Large intestine (tissue), 3 donors: Measurements from ENCODE around the gene GPR15LG. TPM values are rescaled to one million over a fixed set of nuclear protein-coding genes. Genes with fewer than 3 reads are reported as not detected.
"Not testable (repeated sequence)": the region's sequence is repeated elsewhere in the genome, so short reads cannot be mapped to it uniquely, and the experiment has no call there.

Experiments used
- DNase-seq, 2 donors: peaks; one replicate each; pipeline versions ENCODE4 v3.0.0 to v3.0.0-alpha.2; 2013
- H3K27ac ChIP-seq: one replicate; pipeline ENCODE4 v1.5.1; 2013; ENCODE audit warnings: low read length
- H3K27me3 ChIP-seq: 2 replicates; pipeline ENCODE4 v1.6.1; 2013; ENCODE audit warnings: low read length; ENCODE audit not compliant: control insufficient read depth, insufficient read depth
- H3K36me3 ChIP-seq: 2 replicates; pipeline ENCODE4 v1.6.1; 2013; ENCODE audit warnings: low read length; ENCODE audit not compliant: control insufficient read depth, insufficient read depth
- H3K4me1 ChIP-seq: one replicate; pipeline ENCODE4 v1.6.1; 2013; ENCODE audit warnings: low read length; ENCODE audit not compliant: control insufficient read depth, insufficient read depth
- H3K4me3 ChIP-seq: one replicate; pipeline ENCODE4 v1.5.1; 2013; ENCODE audit warnings: low read length
- H3K9me3 ChIP-seq: one replicate; pipeline ENCODE4 v1.6.1; 2013; ENCODE audit warnings: mild to moderate bottlenecking, low read depth, low read length, moderate library complexity; ENCODE audit not compliant: control insufficient read depth
- WGBS: methylation state at CpG from one replicate; pipeline ENCODE4 v1.1.5; 2013; ENCODE audit warnings: low lambda C conversion rate; ENCODE audit not compliant: insufficient coverage; 5-methylcytosine and 5-hydroxymethylcytosine counted together
- polyA plus RNA-seq: library from polyadenylated mRNA; unstranded; fragments of 120-200 nt; gene quantifications from one replicate; pipeline ENCODE4 v1.2.1, GENCODE V29; 2013

GPR15LG gene
- polyA plus RNA-seq, 1 donor = 1.4 TPM

GRCh38 chr10:84176836-84177474 is 3.4 kb downstream of the GPR15LG start:
- Histone ChIP-seq H3K27ac (no peak overlapping the region), H3K4me3 (no peak overlapping the region), H3K9me3 (peaks cover 4% of the 10 kb centered on the region), H3K27me3 (no peaks in the 10 kb centered on the region), H3K36me3 (no peaks in the 10 kb centered on the region), H3K4me1 (peaks cover 18% of the 10 kb centered on the region)
- WGBS = no CpG with 5 or more reads among the region's 4 CpGs
- DNase-seq = no peak

GRCh38 chr10:84177541-84178141 is 4.0 kb downstream of the GPR15LG start:
- no peaks in the 10 kb centered on the region for H3K36me3 ChIP-seq
- H3K4me3 ChIP-seq = no peak overlapping the region
- peaks cover 4% of the 10 kb centered on the region for H3K9me3 ChIP-seq
- no peak for DNase-seq
- no peaks in the 10 kb centered on the region for H3K27me3 ChIP-seq
- peaks cover 13% of the 10 kb centered on the region for H3K4me1 ChIP-seq
- no CpG with 5 or more reads among the region's 8 CpGs for WGBS
- no peak overlapping the region for H3K27ac ChIP-seq

GRCh38 chr10:84178160-84178609 is 4.6 kb downstream of the GPR15LG start:
- H3K27ac ChIP-seq = no peak overlapping the region
- H3K27me3 ChIP-seq = no peaks in the 10 kb centered on the region
- DNase-seq = no peak
- H3K4me1 ChIP-seq = peaks cover 7% of the 10 kb centered on the region
- peaks cover 4% of the 10 kb centered on the region for H3K9me3 ChIP-seq
- H3K4me3 ChIP-seq = no peak overlapping the region
- H3K36me3 ChIP-seq = no peaks in the 10 kb centered on the region
- no CpG with 5 or more reads among the region's 3 CpGs for WGBS

GRCh38 chr10:84179059-84179710 is 5.6 kb downstream of the GPR15LG start:
- Histone ChIP-seq H3K27ac (no peak overlapping the region), H3K4me1 (no peaks in the 10 kb centered on the region), H3K4me3 (no peak overlapping the region), H3K27me3 (no peaks in the 10 kb centered on the region), H3K9me3 (peaks cover 4% of the 10 kb centered on the region), H3K36me3 (no peaks in the 10 kb centered on the region)
- WGBS = no CpG with 5 or more reads among the region's 12 CpGs
- no peak for DNase-seq

- not testable (repeated sequence) for DNase-seq, H3K27ac ChIP-seq, H3K27me3 ChIP-seq, H3K4me3 ChIP-seq, H3K9me3 ChIP-seq, H3K4me1 ChIP-seq, H3K36me3 ChIP-seq
- WGBS = no CpG with 5 or more reads among the region's 22 CpGs
These were observed 6.8 kb downstream of the GPR15LG start for GRCh38 chr10:84180386-84180785.

GRCh38 chr10:84181631-84182030 is 8.0 kb downstream of the GPR15LG start:
- Histone ChIP-seq H3K27ac (no peak overlapping the region), H3K4me1 (no peaks in the 10 kb centered on the region), H3K9me3 (peaks cover 6% of the 10 kb centered on the region), H3K4me3 (no peak overlapping the region), H3K36me3 (no peaks in the 10 kb centered on the region), H3K27me3 (no peaks in the 10 kb centered on the region)
- DNase-seq = no peak
- WGBS = no CpG with 5 or more reads among the region's 5 CpGs

GRCh38 chr10:84184517-84184916 is 10.9 kb downstream of the GPR15LG start:
- Histone ChIP-seq H3K9me3 (peaks cover 10% of the 10 kb centered on the region), H3K4me1 (no peaks in the 10 kb centered on the region), H3K27me3 (no peaks in the 10 kb centered on the region), H3K36me3 (no peaks in the 10 kb centered on the region), H3K4me3 (no peak overlapping the region), H3K27ac (no peak overlapping the region)
- DNase-seq = no peak
- WGBS = 64% methylated on average over 2 of the region's 4 CpGs

- Histone ChIP-seq H3K4me3 (no peak overlapping the region), H3K27ac (no peak overlapping the region)
- DNase-seq = no peak
These were observed 12.1 kb downstream of the GPR15LG start for GRCh38 chr10:84185526-84186175.

GRCh38 chr10:84188815-84189214 is 15.2 kb downstream of the GPR15LG start:
- no CpG with 5 or more reads among the region's 3 CpGs for WGBS
- no peak for DNase-seq
- H3K27ac ChIP-seq = no peak overlapping the region
- peaks cover 6% of the 10 kb centered on the region for H3K9me3 ChIP-seq
- no peaks in the 10 kb centered on the region for H3K4me1 ChIP-seq
- H3K36me3 ChIP-seq = no peaks in the 10 kb centered on the region
- peaks cover 11% of the 10 kb centered on the region for H3K27me3 ChIP-seq
- H3K4me3 ChIP-seq = no peak overlapping the region

More at GRCh38 chr10:84185526-84186175, 12.1 kb downstream of the GPR15LG start:
- H3K27me3 ChIP-seq = no peaks in the 10 kb centered on the region
- no peaks in the 10 kb centered on the region for H3K4me1 ChIP-seq
- no peaks in the 10 kb centered on the region for H3K36me3 ChIP-seq
- H3K9me3 ChIP-seq = peaks cover 10% of the 10 kb centered on the region
- no CpG with 5 or more reads among the region's 11 CpGs for WGBS

- Histone ChIP-seq H3K9me3 (peaks cover 10% of the 10 kb centered on the region), H3K27ac (no peak overlapping the region), H3K4me3 (no peak overlapping the region), H3K36me3 (no peaks in the 10 kb centered on the region), H3K27me3 (peaks cover 27% of the 10 kb centered on the region), H3K4me1 (peaks cover 10% of the 10 kb centered on the region)
- no peak for DNase-seq
- no CpG with 5 or more reads among the region's 3 CpGs for WGBS
These were observed 17.0 kb downstream of the GPR15LG start for GRCh38 chr10:84190621-84191020.
